GM12878 (cell line): ENCODE measurements around the gene LINGO1. TPM values are rescaled to one million over a fixed set of nuclear protein-coding genes. Genes with fewer than 3 reads are reported as not detected.
A peak's percentile ranks its signal among the peaks of the same experiment; 100 is the strongest.

ENCODE experiments used
- ATAC-seq: fragments of 200-7000 bp; cut with Tn5 transposase; 3 replicates; pipeline ENCODE4 v1.9.1; 2020; ENCODE audit warnings: mild to moderate bottlenecking, moderate library complexity
- BruUV-seq: library from RNA; stranded (reverse); fragments of 400-500 nt; replicated peaks from 2 replicates; lab custom pipeline; 2021; lab: Mats Ljungman, UMichigan
- CTCF ChIA-PET: fragments of 300-600 bp; sonication (Branson Sonifier 250); formaldehyde crosslinking; extraction: SDS; loops from one replicate; lab custom pipeline; 2021; ENCODE audit warnings: inconsistent platforms; lab: Yijun Ruan, JAX
- POLR2A ChIA-PET: fragments of 350-600 bp; formaldehyde crosslinking; extraction: SDS; loops from one replicate; lab custom pipeline; 2021; ENCODE audit warnings: inconsistent platforms; lab: Charles Lee
- RAD21 ChIA-PET: fragments of 300-600 bp; sonication (Branson Sonifier 250); formaldehyde crosslinking; loops from one replicate; lab custom pipeline; 2023; ENCODE audit warnings: antibody characterized with exemption; ENCODE audit not compliant: unreplicated experiment; lab: Charles Lee
- SMC1A ChIA-PET: fragments of 300-600 bp; sonication (Branson Sonifier 250); formaldehyde crosslinking; loops from one replicate; lab custom pipeline; 2023; ENCODE audit not compliant: unreplicated experiment, uncharacterized antibody; lab: Charles Lee
- DNase-seq: peaks from one replicate; pipeline ENCODE4 v3.0.0-alpha.2; 2011; ENCODE audit warnings: low read depth, low spot score
- FAIRE-seq: peaks from 3 replicates; lab custom pipeline; 2011; peaks lifted over from hg19 to GRCh38; lab: Jason Lieb, UNC
- H2AFZ ChIP-seq: 2 replicates; pipeline ENCODE4 v1.6.0; 2011; ENCODE audit warnings: low read depth, low read length, control low read depth; ENCODE audit not compliant: control insufficient read depth
- H3K27ac ChIP-seq: 2 replicates; pipeline ENCODE4 v1.5.1; 2011; ENCODE audit warnings: control low read depth; ENCODE audit not compliant: control insufficient read depth, insufficient read depth
- H3K27me3 ChIP-seq, 2 experiments: replicated peaks in 1 of 2; 2 replicates each; pipeline versions ENCODE4 v1.6.0 to v1.6.1; 2011; ENCODE audit warnings: low read length in 1 of 2; ENCODE audit not compliant: control insufficient read depth in 2 of 2, insufficient read depth in 2 of 2
- H3K36me3 ChIP-seq, 2 experiments: 2 replicates each; pipeline ENCODE4 v1.5.1; 2011; ENCODE audit warnings: low read length in 1 of 2; ENCODE audit not compliant: control insufficient read depth in 2 of 2, insufficient read depth in 2 of 2
- H3K4me1 ChIP-seq: 2 replicates; pipeline ENCODE4 v1.6.1; 2011; ENCODE audit warnings: mild to moderate bottlenecking, low read length, moderate library complexity, mixed read lengths; ENCODE audit not compliant: control insufficient read depth, insufficient read depth
- H3K4me2 ChIP-seq: 2 replicates; pipeline ENCODE4 v1.6.0; 2011; ENCODE audit warnings: control low read depth; ENCODE audit not compliant: control insufficient read depth, insufficient read depth
- H3K4me3 ChIP-seq: fragments of 200-600 bp; sonication (generic); 2 replicates; pipeline ENCODE4 v1.5.1; 2016
- H3K79me2 ChIP-seq: 2 replicates; pipeline ENCODE4 v1.6.0; 2011; ENCODE audit warnings: low read length; ENCODE audit not compliant: control insufficient read depth, insufficient read depth
- H3K9ac ChIP-seq: 2 replicates; pipeline ENCODE4 v1.8.0; 2011; ENCODE audit warnings: low read length, control low read depth, mixed read lengths; ENCODE audit not compliant: control insufficient read depth, insufficient read depth
- H3K9me3 ChIP-seq: replicated peaks from 3 replicates; pipeline ENCODE4 v1.5.1; 2011; ENCODE audit warnings: mild to moderate bottlenecking, low read length; ENCODE audit not compliant: control insufficient read depth, insufficient read depth
- H4K20me1 ChIP-seq: 2 replicates; pipeline ENCODE4 v1.6.0; 2011; ENCODE audit not compliant: control insufficient read depth, insufficient read depth
- WGBS: methylation state at CpG from one replicate; pipeline ENCODE4 v1.1.6; 2016; ENCODE audit warnings: low lambda C conversion rate; ENCODE audit not compliant: insufficient replicate concordance, insufficient coverage; ENCODE audit errors: missing lambda C conversion rate; 5-methylcytosine and 5-hydroxymethylcytosine counted together
- in situ Hi-C: fragments of 300-500 bp; cut with MboI; formaldehyde crosslinking; loops from 9 replicates; pipeline ENCODE4 v1.14.3; 2018; ENCODE audit warnings: mixed read lengths
- intact Hi-C: fragments of 100-400 bp; cut with micrococcal nuclease; formaldehyde crosslinking; loops from one replicate; pipeline ENCODE4 v1.14.2; 2022; ENCODE audit not compliant: unreplicated experiment
- polyA plus RNA-seq, 11 experiments: library from polyadenylated mRNA; depleted of rRNA in 4 of 11; unstranded in 6 of 11; stranded (reverse) in 5 of 11; fragments of >200 nt; fragmentation: Nextera tagmentation in 4 of 11; fragmentation: Illumina TruSeq in 1 of 11; extraction: Ambion mirVana in 4 of 11; extraction: Trizol in 1 of 11; gene quantifications; 1 replicate in 1 of 11; 2 replicates in 10 of 11; pipeline versions ENCODE4 v1.2.1 to v1.2.3, GENCODE V29; 2011 to 2016; ENCODE audit warnings: inconsistent platforms in 2 of 11, missing spikeins in 2 of 11, low read depth in 1 of 11
- total RNA-seq, 4 experiments: library from RNA; depleted of rRNA in 3 of 4; stranded (reverse); fragments of >200 nt in 3 of 4; fragmentation: Illumina TruSeq in 1 of 4; extraction: Trizol in 1 of 4; gene quantifications; 2 replicates each; pipeline versions ENCODE4 v1.2.1 to v1.2.3, GENCODE V29; 2013 to 2021
- TF ChIP-seq, protein P1 (sequence below), 3 experiments: IDR thresholded peaks in 2 of 3; conservative IDR thresholded peaks in 1 of 3; 2 replicates each; pipeline ENCODE4 v1.5.1; 2011; ENCODE audit warnings: low read depth in 3 of 3, low read length in 3 of 3, mild to moderate bottlenecking in 3 of 3, control low read depth in 2 of 3, moderate library complexity in 2 of 3, inconsistent platforms in 1 of 3, mixed read lengths in 1 of 3; ENCODE audit not compliant: control insufficient read depth in 2 of 3, insufficient read depth in 1 of 3; ENCODE audit errors: extremely low read depth in 1 of 3
- TF ChIP-seq, protein P2 (sequence below): IDR thresholded peaks from 2 replicates; pipeline ENCODE4 v1.6.1; 2012; ENCODE audit warnings: mild to moderate bottlenecking, low read depth, low read length

The LINGO1 gene
- total and polyA plus RNA-seq, 10 of the 15 experiments (the other 5 are each of a cell fraction or from before 2014, with no cell fraction given) = 0.04 to 3.9 (median 0.17) TPM; not detected in 6

DNA sequence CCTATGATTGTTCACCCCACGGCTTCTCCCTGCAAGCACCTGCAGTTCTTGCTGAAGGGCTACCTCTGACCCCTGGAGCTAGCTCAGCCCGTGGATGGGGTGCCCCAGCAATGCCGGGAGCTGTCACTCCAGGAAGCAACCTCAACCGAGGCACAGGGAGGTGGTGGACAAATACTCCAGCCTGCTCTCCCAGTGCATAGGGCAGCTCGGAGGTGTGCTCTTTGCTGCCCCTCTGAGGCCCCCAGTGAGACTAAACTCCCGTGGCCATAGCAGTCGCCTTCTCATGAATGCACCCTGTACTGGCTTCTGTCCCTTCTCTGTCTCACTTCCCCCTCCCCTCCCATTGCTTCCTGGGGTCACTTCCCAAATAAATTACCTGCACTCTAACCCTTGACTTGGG is 48.5 kb downstream of the LINGO1 start:
- Histone ChIP-seq H3K9me3 (no peaks in the 10 kb centered on the region), H4K20me1 (no peaks in the 10 kb centered on the region), H3K27ac (no peak overlapping the region), H3K27me3 (peaks cover 2 to 5% of the 10 kb centered on the region in 2 experiments; a peak in 2 of 4 replicates), H2AFZ (no peak overlapping the region), H3K79me2 (no peaks in the 10 kb centered on the region), H3K4me2 (no peak overlapping the region), H3K36me3 (no peaks in the 10 kb centered on the region), H3K4me3 (no peak overlapping the region), H3K9ac (no peak overlapping the region), H3K4me1 (no peaks in the 10 kb centered on the region)
- DNase-seq (no peak), FAIRE-seq (no peak), ATAC-seq (peak; percentile 77)
- BruUV-seq = no TSS peak
- 22% methylated on average over 7 of the region's 7 CpGs for WGBS
- ChIA-PET SMC1A (no interaction called here), RAD21 (no interaction called here), POLR2A (no interaction called here), CTCF (no interaction called here)
- intact Hi-C loops (no loop called here), in situ Hi-C loops (no loop called here)
- TF ChIP-seq, protein P1, sequence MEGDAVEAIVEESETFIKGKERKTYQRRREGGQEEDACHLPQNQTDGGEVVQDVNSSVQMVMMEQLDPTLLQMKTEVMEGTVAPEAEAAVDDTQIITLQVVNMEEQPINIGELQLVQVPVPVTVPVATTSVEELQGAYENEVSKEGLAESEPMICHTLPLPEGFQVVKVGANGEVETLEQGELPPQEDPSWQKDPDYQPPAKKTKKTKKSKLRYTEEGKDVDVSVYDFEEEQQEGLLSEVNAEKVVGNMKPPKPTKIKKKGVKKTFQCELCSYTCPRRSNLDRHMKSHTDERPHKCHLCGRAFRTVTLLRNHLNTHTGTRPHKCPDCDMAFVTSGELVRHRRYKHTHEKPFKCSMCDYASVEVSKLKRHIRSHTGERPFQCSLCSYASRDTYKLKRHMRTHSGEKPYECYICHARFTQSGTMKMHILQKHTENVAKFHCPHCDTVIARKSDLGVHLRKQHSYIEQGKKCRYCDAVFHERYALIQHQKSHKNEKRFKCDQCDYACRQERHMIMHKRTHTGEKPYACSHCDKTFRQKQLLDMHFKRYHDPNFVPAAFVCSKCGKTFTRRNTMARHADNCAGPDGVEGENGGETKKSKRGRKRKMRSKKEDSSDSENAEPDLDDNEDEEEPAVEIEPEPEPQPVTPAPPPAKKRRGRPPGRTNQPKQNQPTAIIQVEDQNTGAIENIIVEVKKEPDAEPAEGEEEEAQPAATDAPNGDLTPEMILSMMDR (IDR thresholded peaks at IDR 0.05 in 2 of 3, conservative IDR thresholded peaks at IDR 0.05 in 1 of 3; ENCODE audit: control insufficient read depth in 2 of 3, extremely low read depth in 1 of 3, insufficient read depth in 1 of 3, low read depth in 3 of 3, low read length in 3 of 3) = peak; percentile 5 to 30 (median 19); a peak in 2 of 6 replicates
- TF ChIP-seq, protein P2, sequence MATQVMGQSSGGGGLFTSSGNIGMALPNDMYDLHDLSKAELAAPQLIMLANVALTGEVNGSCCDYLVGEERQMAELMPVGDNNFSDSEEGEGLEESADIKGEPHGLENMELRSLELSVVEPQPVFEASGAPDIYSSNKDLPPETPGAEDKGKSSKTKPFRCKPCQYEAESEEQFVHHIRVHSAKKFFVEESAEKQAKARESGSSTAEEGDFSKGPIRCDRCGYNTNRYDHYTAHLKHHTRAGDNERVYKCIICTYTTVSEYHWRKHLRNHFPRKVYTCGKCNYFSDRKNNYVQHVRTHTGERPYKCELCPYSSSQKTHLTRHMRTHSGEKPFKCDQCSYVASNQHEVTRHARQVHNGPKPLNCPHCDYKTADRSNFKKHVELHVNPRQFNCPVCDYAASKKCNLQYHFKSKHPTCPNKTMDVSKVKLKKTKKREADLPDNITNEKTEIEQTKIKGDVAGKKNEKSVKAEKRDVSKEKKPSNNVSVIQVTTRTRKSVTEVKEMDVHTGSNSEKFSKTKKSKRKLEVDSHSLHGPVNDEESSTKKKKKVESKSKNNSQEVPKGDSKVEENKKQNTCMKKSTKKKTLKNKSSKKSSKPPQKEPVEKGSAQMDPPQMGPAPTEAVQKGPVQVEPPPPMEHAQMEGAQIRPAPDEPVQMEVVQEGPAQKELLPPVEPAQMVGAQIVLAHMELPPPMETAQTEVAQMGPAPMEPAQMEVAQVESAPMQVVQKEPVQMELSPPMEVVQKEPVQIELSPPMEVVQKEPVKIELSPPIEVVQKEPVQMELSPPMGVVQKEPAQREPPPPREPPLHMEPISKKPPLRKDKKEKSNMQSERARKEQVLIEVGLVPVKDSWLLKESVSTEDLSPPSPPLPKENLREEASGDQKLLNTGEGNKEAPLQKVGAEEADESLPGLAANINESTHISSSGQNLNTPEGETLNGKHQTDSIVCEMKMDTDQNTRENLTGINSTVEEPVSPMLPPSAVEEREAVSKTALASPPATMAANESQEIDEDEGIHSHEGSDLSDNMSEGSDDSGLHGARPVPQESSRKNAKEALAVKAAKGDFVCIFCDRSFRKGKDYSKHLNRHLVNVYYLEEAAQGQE = no peak
